PC-9 (cell line): ENCODE measurements around the gene FTSJ1.
"Not testable (repeated sequence)": the region's sequence is repeated elsewhere in the genome, so short reads cannot be mapped to it uniquely, and the experiment has no call there.

Experiments
- EZH2 ChIP-seq: fragments of 200-600 bp; sonication (generic); IDR thresholded peaks from 2 replicates; pipeline ENCODE4 v1.8.0; 2017; ENCODE audit warnings: antibody characterized with exemption, low read depth
- TF ChIP-seq, protein P1 (sequence below): fragments of 200-600 bp; sonication (generic); conservative IDR thresholded peaks from 2 replicates; pipeline ENCODE4 v1.6.1; 2017; ENCODE audit warnings: mixed run types, antibody characterized with exemption, mild to moderate bottlenecking, moderate library complexity

DNA sequence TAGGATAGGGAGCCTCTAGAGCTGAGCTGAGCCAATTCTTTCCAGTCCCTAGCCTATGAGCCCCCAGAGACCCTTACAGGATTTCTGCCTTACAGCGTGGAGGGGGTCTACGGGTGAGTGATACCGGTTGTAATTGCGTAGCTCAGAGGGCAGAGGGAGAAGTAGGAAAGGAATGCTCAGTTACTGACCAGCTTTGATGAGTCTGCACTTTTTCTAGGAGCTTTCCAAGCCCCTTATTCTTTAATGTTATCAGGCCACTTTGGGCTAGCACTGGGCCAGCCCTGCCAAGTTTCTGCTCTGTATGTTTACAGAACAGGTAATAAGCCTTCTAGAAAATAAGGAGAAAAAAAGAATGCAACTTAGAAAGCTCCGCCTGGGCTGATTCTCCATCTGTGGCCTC, 46.4 kb upstream of the FTSJ1 start:
- TF ChIP-seq, protein P1, sequence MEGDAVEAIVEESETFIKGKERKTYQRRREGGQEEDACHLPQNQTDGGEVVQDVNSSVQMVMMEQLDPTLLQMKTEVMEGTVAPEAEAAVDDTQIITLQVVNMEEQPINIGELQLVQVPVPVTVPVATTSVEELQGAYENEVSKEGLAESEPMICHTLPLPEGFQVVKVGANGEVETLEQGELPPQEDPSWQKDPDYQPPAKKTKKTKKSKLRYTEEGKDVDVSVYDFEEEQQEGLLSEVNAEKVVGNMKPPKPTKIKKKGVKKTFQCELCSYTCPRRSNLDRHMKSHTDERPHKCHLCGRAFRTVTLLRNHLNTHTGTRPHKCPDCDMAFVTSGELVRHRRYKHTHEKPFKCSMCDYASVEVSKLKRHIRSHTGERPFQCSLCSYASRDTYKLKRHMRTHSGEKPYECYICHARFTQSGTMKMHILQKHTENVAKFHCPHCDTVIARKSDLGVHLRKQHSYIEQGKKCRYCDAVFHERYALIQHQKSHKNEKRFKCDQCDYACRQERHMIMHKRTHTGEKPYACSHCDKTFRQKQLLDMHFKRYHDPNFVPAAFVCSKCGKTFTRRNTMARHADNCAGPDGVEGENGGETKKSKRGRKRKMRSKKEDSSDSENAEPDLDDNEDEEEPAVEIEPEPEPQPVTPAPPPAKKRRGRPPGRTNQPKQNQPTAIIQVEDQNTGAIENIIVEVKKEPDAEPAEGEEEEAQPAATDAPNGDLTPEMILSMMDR, result not testable (repeated sequence)
- TF ChIP-seq EZH2, result not testable (repeated sequence)
